Measurements from ENCODE around the gene CYP3A5.
"Not testable (repeated sequence)": the region's sequence is repeated elsewhere in the genome, so short reads cannot be mapped to it uniquely, and the experiment has no call there.

Gene CYP3A5

GRCh38 chr7:99685129-99685758, 5.4 kb upstream of the CYP3A5 start:
- DNase-seq: no peak

- no peak for DNase-seq
These were observed 780 bp downstream of the CYP3A5 start for GRCh38 chr7:99679032-99679399.

GRCh38 chr7:99677648-99678045, 2.1 kb downstream of the CYP3A5 start:
- DNase-seq: no peak

- no peak for DNase-seq
These were observed 2.7 kb downstream of the CYP3A5 start for GRCh38 chr7:99677013-99677647.

GRCh38 chr7:99674995-99675742, 4.6 kb downstream of the CYP3A5 start:
- DNase-seq: no peak

- DNase-seq: no peak
These were observed 7.2 kb downstream of the CYP3A5 start for GRCh38 chr7:99672573-99672972.

- no peak for DNase-seq
These were observed 10.0 kb downstream of the CYP3A5 start for GRCh38 chr7:99669782-99670181.

GRCh38 chr7:99668541-99668940, 11.3 kb downstream of the CYP3A5 start:
- DNase-seq: no peak

- no peak for DNase-seq
These were observed 12.6 kb downstream of the CYP3A5 start for GRCh38 chr7:99667179-99667578.

- no peak for DNase-seq
These were observed 13.8 kb downstream of the CYP3A5 start for GRCh38 chr7:99666013-99666395.

- DNase-seq: no peak
These were observed 14.3 kb downstream of the CYP3A5 start for GRCh38 chr7:99665312-99666012.

- DNase-seq: not testable (repeated sequence)
These were observed 21.9 kb downstream of the CYP3A5 start for GRCh38 chr7:99657879-99658278.

- not testable (repeated sequence) for DNase-seq
These were observed 25.2 kb downstream of the CYP3A5 start for GRCh38 chr7:99654626-99655025.

GRCh38 chr7:99653754-99654153, 26.0 kb downstream of the CYP3A5 start:
- DNase-seq: no peak

GRCh38 chr7:99653269-99653668, 26.5 kb downstream of the CYP3A5 start:
- DNase-seq: not testable (repeated sequence)

GRCh38 chr7:99652671-99653070, 27.1 kb downstream of the CYP3A5 start:
- DNase-seq: no peak

- DNase-seq: no peak
These were observed 28.5 kb downstream of the CYP3A5 start for GRCh38 chr7:99651290-99651689.

GRCh38 chr7:99648843-99649242, 31.0 kb downstream of the CYP3A5 start:
- no peak for DNase-seq

GRCh38 chr7:99645590-99645989, 34.2 kb downstream of the CYP3A5 start:
- no peak for DNase-seq

- no peak for DNase-seq
These were observed 35.4 kb downstream of the CYP3A5 start for GRCh38 chr7:99644431-99644830.

- no peak for DNase-seq
These were observed 36.3 kb downstream of the CYP3A5 start for GRCh38 chr7:99643464-99643863.

- no peak for DNase-seq
These were observed 37.8 kb downstream of the CYP3A5 start for GRCh38 chr7:99642027-99642426.

GRCh38 chr7:99639267-99639666, 40.5 kb downstream of the CYP3A5 start:
- DNase-seq: no peak

- no peak for DNase-seq
These were observed 41.1 kb downstream of the CYP3A5 start for GRCh38 chr7:99638731-99639130.
